ENCODE data around the gene SLC22A23.
A peak's percentile ranks its signal among the peaks of the same experiment; 100 is the strongest.

SLC22A23 gene

GRCh38 chr6:3369985-3370360 is 86.9 kb downstream of the SLC22A23 start:
- TF ChIP-seq INSM2 (tag by site-specific recombination; IDR thresholded peaks at IDR 0.05) = no peak
- peak; percentile 85 for TF ChIP-seq IKZF3 (tag by site-specific recombination; IDR thresholded peaks at IDR 0.05)
- ChIA-PET CTCF (interaction anchor here (1.0 kb wide), 1 partner anchor 41 kb away, joined by 4 read pairs; no protein-coding TSS in a partner anchor), POLR2A (no interaction called here)
- Histone ChIP-seq H3K36me3 (ENCODE audit: control insufficient read depth in 2 of 2, insufficient read depth in 1 of 2, low read length in 2 of 2) (no peaks in the 10 kb centered on the region), H3K27ac (ENCODE audit: extremely low read depth, low read depth, low read length) (no peak overlapping the region), H3K9me3 (ENCODE audit: control insufficient read depth, insufficient read depth, low read depth, low read length) (no peaks in the 10 kb centered on the region), H3K4me1 (ENCODE audit: control insufficient read depth, insufficient read depth, low read length) (no peaks in the 10 kb centered on the region), H3K4me3 (ENCODE audit: low read depth, low read length) (no peak overlapping the region)

GRCh38 chr6:3368685-3369084 is 88.2 kb downstream of the SLC22A23 start:
- Histone ChIP-seq H3K4me1 (ENCODE audit: control insufficient read depth, insufficient read depth, low read length) (no peaks in the 10 kb centered on the region; the same call in 1 of the 2 replicates), H3K9me3 (ENCODE audit: control insufficient read depth, insufficient read depth, low read depth, low read length) (no peaks in the 10 kb centered on the region), H3K4me3 (ENCODE audit: low read depth, low read length) (no peak overlapping the region), H3K27ac (ENCODE audit: extremely low read depth, low read depth, low read length) (no peak overlapping the region), H3K36me3 (ENCODE audit: control insufficient read depth in 2 of 2, insufficient read depth in 1 of 2, low read length in 2 of 2) (no peaks in the 10 kb centered on the region)
- ChIA-PET POLR2A (no interaction called here), CTCF (interaction anchor here (0.6 to 0.7 kb wide), 2 partner anchors 43 to 174 kb away, joined by 3 to 4 read pairs; no protein-coding TSS in a partner anchor)
- TF ChIP-seq ZNF561 (tag by site-specific recombination; IDR thresholded peaks at IDR 0.05; ENCODE audit: borderline replicate concordance) (no peak), ZNF239 (tag by site-specific recombination; IDR thresholded peaks at IDR 0.05) (no peak), ZBTB20 (tag by site-specific recombination; IDR thresholded peaks at IDR 0.05) (no peak), ZNF558 (tag by site-specific recombination; IDR thresholded peaks at IDR 0.05) (no peak), KLF8 (tag by site-specific recombination; IDR thresholded peaks at IDR 0.05) (no peak), ZNF221 (tag by site-specific recombination; IDR thresholded peaks at IDR 0.05; ENCODE audit: borderline replicate concordance) (no peak), ZBTB6 (tag by site-specific recombination; IDR thresholded peaks at IDR 0.05) (no peak), ZNF19 (tag by site-specific recombination; IDR thresholded peaks at IDR 0.05; ENCODE audit: low read depth) (no peak), IKZF3 (tag by site-specific recombination; IDR thresholded peaks at IDR 0.05) (no peak), ZBTB49 (tag by site-specific recombination; IDR thresholded peaks at IDR 0.05; ENCODE audit: low read depth) (no peak), ZNF629 (tag by site-specific recombination; IDR thresholded peaks at IDR 0.05) (no peak), ZNF10 (tag by site-specific recombination; IDR thresholded peaks at IDR 0.05) (no peak), GLI2 (tag by site-specific recombination; IDR thresholded peaks at IDR 0.05; ENCODE audit: borderline replicate concordance, low read depth) (no peak), ZNF777 (tag by site-specific recombination; IDR thresholded peaks at IDR 0.05; ENCODE audit: borderline replicate concordance) (no peak), SCRT2 (tag by site-specific recombination; IDR thresholded peaks at IDR 0.05) (no peak), TSHZ1 (tag by site-specific recombination; IDR thresholded peaks at IDR 0.05; ENCODE audit: borderline replicate concordance) (no peak)
